HL-60 (cell line): ENCODE data around the gene TRPM2.

Source experiments
- DNase-seq, 2 experiments: peaks; one replicate each; pipeline ENCODE4 v3.0.0-alpha.2; 2010 to 2020; ENCODE audit warnings: low read depth in 1 of 2, low spot score in 1 of 2
- H3K27ac ChIP-seq: fragments of 250-450 bp; sonication (Bioruptor Pico); replicated peaks from 2 replicates; pipeline ENCODE4 v1.5.1; 2020; ENCODE audit warnings: mild to moderate bottlenecking, moderate library complexity
- H3K27me3 ChIP-seq: fragments of 250-450 bp; sonication (Bioruptor Pico); 2 replicates; pipeline ENCODE4 v1.5.1; 2021; ENCODE audit warnings: mild to moderate bottlenecking, moderate library complexity; ENCODE audit not compliant: insufficient read depth, poor library complexity, severe bottlenecking
- H3K4me3 ChIP-seq: replicated peaks from 2 replicates; pipeline ENCODE4 v1.5.1; 2011; ENCODE audit warnings: mild to moderate bottlenecking, control low read depth, low read length; ENCODE audit not compliant: insufficient read depth
- GABPA ChIP-seq: IDR thresholded peaks from 2 replicates; pipeline ENCODE4 v1.6.1; 2012; ENCODE audit warnings: low read depth
- POLR2AphosphoS5 ChIP-seq: IDR thresholded peaks from 2 replicates; pipeline ENCODE4 v1.6.1; 2012; ENCODE audit warnings: low read depth
- SPI1 ChIP-seq: IDR thresholded peaks from 2 replicates; pipeline ENCODE4 v1.6.1; 2012; ENCODE audit warnings: low read depth, mild to moderate bottlenecking, borderline replicate concordance
- TF ChIP-seq, protein P1 (sequence below): IDR thresholded peaks from 2 replicates; pipeline ENCODE4 v1.6.1; 2012; ENCODE audit warnings: low read depth; ENCODE audit not compliant: insufficient replicate concordance
- TF ChIP-seq, protein P2 (sequence below): IDR thresholded peaks from one replicate; pipeline ENCODE4 v1.5.1; 2011; ENCODE audit warnings: low read length, control low read depth, inconsistent platforms; ENCODE audit not compliant: insufficient read depth

Gene TRPM2

DNA sequence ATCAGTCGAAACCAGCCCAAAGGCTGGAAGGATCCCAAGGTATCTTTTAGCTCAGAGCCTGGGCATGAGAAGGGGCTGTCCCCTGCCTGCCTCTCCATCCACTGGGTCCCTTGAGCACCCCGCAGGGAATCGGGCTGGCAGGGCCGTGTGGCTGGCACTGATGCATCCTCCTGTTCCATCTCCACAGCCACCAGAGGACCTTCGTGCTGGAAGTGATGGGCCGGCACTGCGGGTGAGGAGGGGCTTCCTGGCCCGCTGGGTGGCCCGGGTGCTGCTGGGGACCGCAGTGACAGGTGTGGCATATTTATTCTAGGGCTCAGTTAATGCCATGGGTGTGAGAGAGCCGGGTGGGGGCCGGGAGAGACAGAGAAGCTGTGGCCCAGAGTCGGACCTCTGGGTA is 40.0 kb upstream of the TRPM2 start:
- H3K27me3 ChIP-seq: no peaks in the 10 kb centered on the region
- no peak overlapping the region for H3K4me3 ChIP-seq
- H3K27ac ChIP-seq: no peak overlapping the region
- TF ChIP-seq, protein P1, sequence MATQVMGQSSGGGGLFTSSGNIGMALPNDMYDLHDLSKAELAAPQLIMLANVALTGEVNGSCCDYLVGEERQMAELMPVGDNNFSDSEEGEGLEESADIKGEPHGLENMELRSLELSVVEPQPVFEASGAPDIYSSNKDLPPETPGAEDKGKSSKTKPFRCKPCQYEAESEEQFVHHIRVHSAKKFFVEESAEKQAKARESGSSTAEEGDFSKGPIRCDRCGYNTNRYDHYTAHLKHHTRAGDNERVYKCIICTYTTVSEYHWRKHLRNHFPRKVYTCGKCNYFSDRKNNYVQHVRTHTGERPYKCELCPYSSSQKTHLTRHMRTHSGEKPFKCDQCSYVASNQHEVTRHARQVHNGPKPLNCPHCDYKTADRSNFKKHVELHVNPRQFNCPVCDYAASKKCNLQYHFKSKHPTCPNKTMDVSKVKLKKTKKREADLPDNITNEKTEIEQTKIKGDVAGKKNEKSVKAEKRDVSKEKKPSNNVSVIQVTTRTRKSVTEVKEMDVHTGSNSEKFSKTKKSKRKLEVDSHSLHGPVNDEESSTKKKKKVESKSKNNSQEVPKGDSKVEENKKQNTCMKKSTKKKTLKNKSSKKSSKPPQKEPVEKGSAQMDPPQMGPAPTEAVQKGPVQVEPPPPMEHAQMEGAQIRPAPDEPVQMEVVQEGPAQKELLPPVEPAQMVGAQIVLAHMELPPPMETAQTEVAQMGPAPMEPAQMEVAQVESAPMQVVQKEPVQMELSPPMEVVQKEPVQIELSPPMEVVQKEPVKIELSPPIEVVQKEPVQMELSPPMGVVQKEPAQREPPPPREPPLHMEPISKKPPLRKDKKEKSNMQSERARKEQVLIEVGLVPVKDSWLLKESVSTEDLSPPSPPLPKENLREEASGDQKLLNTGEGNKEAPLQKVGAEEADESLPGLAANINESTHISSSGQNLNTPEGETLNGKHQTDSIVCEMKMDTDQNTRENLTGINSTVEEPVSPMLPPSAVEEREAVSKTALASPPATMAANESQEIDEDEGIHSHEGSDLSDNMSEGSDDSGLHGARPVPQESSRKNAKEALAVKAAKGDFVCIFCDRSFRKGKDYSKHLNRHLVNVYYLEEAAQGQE: no peak
- TF ChIP-seq POLR2AphosphoS5 (no peak), GABPA (no peak), SPI1 (no peak)
- TF ChIP-seq, protein P2, sequence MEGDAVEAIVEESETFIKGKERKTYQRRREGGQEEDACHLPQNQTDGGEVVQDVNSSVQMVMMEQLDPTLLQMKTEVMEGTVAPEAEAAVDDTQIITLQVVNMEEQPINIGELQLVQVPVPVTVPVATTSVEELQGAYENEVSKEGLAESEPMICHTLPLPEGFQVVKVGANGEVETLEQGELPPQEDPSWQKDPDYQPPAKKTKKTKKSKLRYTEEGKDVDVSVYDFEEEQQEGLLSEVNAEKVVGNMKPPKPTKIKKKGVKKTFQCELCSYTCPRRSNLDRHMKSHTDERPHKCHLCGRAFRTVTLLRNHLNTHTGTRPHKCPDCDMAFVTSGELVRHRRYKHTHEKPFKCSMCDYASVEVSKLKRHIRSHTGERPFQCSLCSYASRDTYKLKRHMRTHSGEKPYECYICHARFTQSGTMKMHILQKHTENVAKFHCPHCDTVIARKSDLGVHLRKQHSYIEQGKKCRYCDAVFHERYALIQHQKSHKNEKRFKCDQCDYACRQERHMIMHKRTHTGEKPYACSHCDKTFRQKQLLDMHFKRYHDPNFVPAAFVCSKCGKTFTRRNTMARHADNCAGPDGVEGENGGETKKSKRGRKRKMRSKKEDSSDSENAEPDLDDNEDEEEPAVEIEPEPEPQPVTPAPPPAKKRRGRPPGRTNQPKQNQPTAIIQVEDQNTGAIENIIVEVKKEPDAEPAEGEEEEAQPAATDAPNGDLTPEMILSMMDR: no peak
- no peak for DNase-seq

DNA sequence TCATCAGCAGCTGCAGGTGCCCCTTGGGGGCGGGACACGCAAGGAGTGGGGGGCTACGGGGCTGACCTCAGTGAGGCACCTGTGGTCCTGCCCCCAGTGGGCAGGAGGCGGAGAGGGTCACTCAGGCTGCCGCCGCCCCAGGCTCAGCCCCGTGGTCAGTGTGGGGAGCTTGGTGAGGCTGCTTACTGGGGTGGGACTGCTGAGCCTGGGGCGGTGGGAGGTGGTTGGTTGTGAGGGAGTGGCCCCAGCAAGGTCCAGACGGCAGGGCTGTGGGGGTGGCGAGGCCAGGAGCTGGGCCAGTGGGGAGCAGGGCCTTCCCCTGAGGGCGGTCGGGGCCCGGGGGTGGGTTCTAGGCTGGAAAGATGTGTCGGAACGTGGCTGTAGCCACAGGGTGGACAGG is 39.3 kb upstream of the TRPM2 start:
- no peak for DNase-seq
- Histone ChIP-seq H3K4me3 (no peak overlapping the region), H3K27me3 (no peaks in the 10 kb centered on the region), H3K27ac (no peak overlapping the region)
- TF ChIP-seq, protein P1: no peak
- TF ChIP-seq GABPA (no peak), SPI1 (no peak), POLR2AphosphoS5 (no peak)
- TF ChIP-seq, protein P2: no peak

DNA sequence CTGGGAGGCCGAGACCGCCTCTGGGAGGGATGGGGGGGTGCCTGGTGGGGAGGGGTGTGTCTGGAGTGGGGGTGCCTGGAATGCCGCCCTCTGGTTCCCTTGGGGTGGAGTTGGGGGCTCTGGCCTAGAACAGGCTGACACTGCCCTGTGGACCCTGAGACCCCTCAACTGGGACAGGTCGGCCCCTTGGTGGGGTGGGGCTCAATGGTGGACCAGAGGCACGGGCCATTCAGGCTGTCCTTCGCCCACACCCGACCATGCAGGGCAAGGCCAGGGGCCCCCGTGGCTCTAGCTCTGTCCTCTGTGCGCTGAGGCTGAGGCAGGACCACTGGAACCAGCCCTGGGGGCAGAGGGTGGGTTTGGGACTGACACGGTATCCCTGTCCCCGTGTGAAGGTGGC is 38.9 kb upstream of the TRPM2 start:
- no peak overlapping the region for H3K4me3 ChIP-seq
- no peak for TF ChIP-seq POLR2AphosphoS5
- TF ChIP-seq, protein P2: no peak
- TF ChIP-seq, protein P1: no peak
- DNase-seq: no peak
- no peaks in the 10 kb centered on the region for H3K27me3 ChIP-seq
- no peak overlapping the region for H3K27ac ChIP-seq
